H1 (cell line): ENCODE data around the gene EGR1. TPM values are rescaled to one million over a fixed set of nuclear protein-coding genes. Genes with fewer than 3 reads are reported as not detected.

Experiments used
- CTCF ChIA-PET: fragments of 300-600 bp; sonication (Branson Sonifier 250); formaldehyde crosslinking; loops from one replicate; lab custom pipeline; 2021; ENCODE audit not compliant: partially characterized antibody; lab: Charles Lee
- POLR2A ChIA-PET: fragments of 300-600 bp; sonication (Branson Sonifier 250); formaldehyde crosslinking; loops from one replicate; lab custom pipeline; 2021; ENCODE audit warnings: inconsistent platforms; ENCODE audit not compliant: partially characterized antibody; lab: Charles Lee
- DNase-seq, 2 experiments: peaks; one replicate each; pipeline versions ENCODE4 v3.0.0 to v3.0.0-alpha.2; 2010 to 2022; ENCODE audit warnings: low spot score in 2 of 2, low read depth in 1 of 2, mixed read lengths in 1 of 2
- FAIRE-seq: peaks from 2 replicates; lab custom pipeline; 2011; peaks lifted over from hg19 to GRCh38; lab: Jason Lieb, UNC
- H2AFZ ChIP-seq: 2 replicates; pipeline ENCODE4 v1.8.1; 2012; ENCODE audit warnings: low read length, inconsistent platforms
- H2AK5ac ChIP-seq: 2 replicates; pipeline ENCODE4 v1.6.1; 2013; ENCODE audit warnings: low read depth, low read length
- H2BK120ac ChIP-seq: replicated peaks from 2 replicates; pipeline ENCODE3; 2013; ENCODE audit warnings: low read depth, low read length, inconsistent platforms
- H2BK12ac ChIP-seq: 2 replicates; pipeline ENCODE4 v1.6.1; 2013; ENCODE audit warnings: low read depth, low read length
- H2BK15ac ChIP-seq: 2 replicates; pipeline ENCODE4 v1.6.1; 2013; ENCODE audit warnings: low read length
- H2BK20ac ChIP-seq: 2 replicates; pipeline ENCODE4 v1.6.1; 2013; ENCODE audit warnings: low read length
- H2BK5ac ChIP-seq: 2 replicates; pipeline ENCODE4 v1.6.1; 2013; ENCODE audit warnings: low read depth, low read length
- H3K14ac ChIP-seq: 2 replicates; pipeline ENCODE4 v1.6.1; 2013; ENCODE audit warnings: inconsistent platforms; ENCODE audit not compliant: insufficient read length
- H3K18ac ChIP-seq: 2 replicates; pipeline ENCODE4 v1.6.1; 2013; ENCODE audit warnings: low read length; ENCODE audit errors: extremely low read depth
- H3K23ac ChIP-seq: 2 replicates; pipeline ENCODE4 v1.6.1; 2013; ENCODE audit warnings: inconsistent platforms; ENCODE audit not compliant: insufficient read length
- H3K23me2 ChIP-seq: 2 replicates; pipeline ENCODE4 v1.6.1; 2013; ENCODE audit warnings: low read depth, low read length
- H3K27ac ChIP-seq: 2 replicates; pipeline ENCODE4 v1.6.1; 2011; ENCODE audit warnings: low read depth, low read length, inconsistent platforms
- H3K27me3 ChIP-seq, 4 experiments: replicated peaks in 1 of 4; 1 replicate in 1 of 4; 2 replicates in 3 of 4; pipeline versions ENCODE4 v1.6.1 to v1.8.1; 2011 to 2013; ENCODE audit warnings: low read length in 3 of 4, mild to moderate bottlenecking in 3 of 4, inconsistent platforms in 2 of 4, mixed read lengths in 2 of 4, moderate library complexity in 1 of 4; ENCODE audit not compliant: control insufficient read depth in 3 of 4, insufficient read depth in 3 of 4; ENCODE audit errors: extremely low read depth in 1 of 4
- H3K36me3 ChIP-seq, 4 experiments: 2 replicates each; pipeline versions ENCODE4 v1.6.1 to v1.8.1; 2011 to 2013; ENCODE audit warnings: mild to moderate bottlenecking in 4 of 4, low read length in 3 of 4, moderate library complexity in 2 of 4, control low read depth in 1 of 4, inconsistent platforms in 1 of 4; ENCODE audit not compliant: insufficient read depth in 4 of 4, control insufficient read depth in 2 of 4
- H3K4ac ChIP-seq: replicated peaks from 2 replicates; pipeline ENCODE3; 2013; ENCODE audit warnings: low read length, low read depth, mixed read lengths, inconsistent platforms; ENCODE audit not compliant: insufficient read length
- H3K4me1 ChIP-seq, 4 experiments: replicated peaks in 1 of 4; 1 replicate in 1 of 4; 2 replicates in 3 of 4; pipeline versions ENCODE4 v1.6.1 to v1.8.1; 2011 to 2013; ENCODE audit warnings: low read length in 3 of 4, inconsistent platforms in 2 of 4, mixed read lengths in 1 of 4; ENCODE audit not compliant: insufficient read depth in 4 of 4, control insufficient read depth in 3 of 4
- H3K4me2 ChIP-seq, 2 experiments: 2 replicates each; pipeline versions ENCODE4 v1.6.1 to v1.8.1; 2011 to 2013; ENCODE audit warnings: low read depth in 2 of 2, low read length in 2 of 2, control low read depth in 1 of 2, inconsistent platforms in 1 of 2, mild to moderate bottlenecking in 1 of 2; ENCODE audit not compliant: insufficient read depth in 1 of 2
- H3K4me3 ChIP-seq, 4 experiments: fragments of 200-600, 300-600 bp in 1 of 4; sonication (generic), shearing (Covaris generic), sonication (Bioruptor Twin) in 1 of 4; 2 replicates each; pipeline versions ENCODE4 v1.5.1 to v1.8.1; 2011 to 2016; ENCODE audit warnings: low read length in 4 of 4, low read depth in 3 of 4, control low read depth in 2 of 4, inconsistent platforms in 2 of 4, mild to moderate bottlenecking in 2 of 4, mixed read lengths in 1 of 4, moderate library complexity in 1 of 4; ENCODE audit not compliant: insufficient read depth in 2 of 4; ENCODE audit errors: extremely low read depth in 1 of 4
- H3K56ac ChIP-seq: replicated peaks from 2 replicates; pipeline ENCODE3; 2013; ENCODE audit warnings: low read depth, mild to moderate bottlenecking, mixed read lengths, low read length, inconsistent platforms; ENCODE audit not compliant: insufficient read length
- H3K79me1 ChIP-seq: 2 replicates; pipeline ENCODE4 v1.6.1; 2013; ENCODE audit warnings: low read depth, low read length, control low read depth
- H3K79me2 ChIP-seq, 2 experiments: 2 replicates each; pipeline versions ENCODE4 v1.6.1 to v1.8.1; 2012 to 2013; ENCODE audit warnings: low read length in 2 of 2, mild to moderate bottlenecking in 2 of 2, inconsistent platforms in 1 of 2; ENCODE audit not compliant: insufficient read depth in 2 of 2, control insufficient read depth in 1 of 2
- H3K9ac ChIP-seq, 4 experiments: replicated peaks in 1 of 4; 1 replicate in 1 of 4; 2 replicates in 3 of 4; pipeline versions ENCODE4 v1.6.1 to v1.8.1; 2011 to 2013; ENCODE audit warnings: low read depth in 3 of 4, low read length in 3 of 4, control low read depth in 2 of 4, mild to moderate bottlenecking in 2 of 4, moderate library complexity in 2 of 4, inconsistent platforms in 1 of 4; ENCODE audit errors: extremely low read depth in 1 of 4
- H3K9me3 ChIP-seq, 2 experiments: 2 replicates each; pipeline versions ENCODE4 v1.6.1 to v1.8.1; 2012 to 2013; ENCODE audit warnings: mild to moderate bottlenecking in 2 of 2, moderate library complexity in 2 of 2, control low read depth in 1 of 2, inconsistent platforms in 1 of 2, low read depth in 1 of 2, low read length in 1 of 2, mixed read lengths in 1 of 2; ENCODE audit not compliant: insufficient read depth in 2 of 2
- H4K20me1 ChIP-seq, 2 experiments: replicated peaks in 1 of 2; 2 replicates each; pipeline versions ENCODE3 to v1.8.1; 2011 to 2013; ENCODE audit warnings: inconsistent platforms in 2 of 2, low read length in 2 of 2, mild to moderate bottlenecking in 1 of 2; ENCODE audit not compliant: insufficient read depth in 2 of 2, control insufficient read depth in 1 of 2
- H4K5ac ChIP-seq: 2 replicates; pipeline ENCODE4 v1.6.1; 2013; ENCODE audit warnings: low read length, low read depth, mixed read lengths, inconsistent platforms; ENCODE audit not compliant: insufficient read length
- H4K8ac ChIP-seq: 2 replicates; pipeline ENCODE4 v1.8.0; 2013; ENCODE audit warnings: mild to moderate bottlenecking, moderate library complexity, low read length, inconsistent platforms; ENCODE audit not compliant: insufficient read depth; ENCODE audit errors: extremely low read depth
- H4K91ac ChIP-seq: replicated peaks from 2 replicates; pipeline ENCODE3; 2013; ENCODE audit warnings: low read length, mixed read lengths, inconsistent platforms; ENCODE audit not compliant: insufficient read length
- POU5F1 ChIP-seq: IDR thresholded peaks from 2 replicates; pipeline ENCODE4 v1.6.1; 2011; ENCODE audit warnings: low read depth, mild to moderate bottlenecking, low read length, moderate library complexity
- SIX5 ChIP-seq: IDR thresholded peaks from 2 replicates; pipeline ENCODE4 v1.6.1; 2011; ENCODE audit warnings: mild to moderate bottlenecking, low read depth, low read length
- SP1 ChIP-seq: IDR thresholded peaks from 2 replicates; pipeline ENCODE4 v1.6.1; 2011; ENCODE audit warnings: low read depth, low read length
- SRF ChIP-seq: IDR thresholded peaks from 2 replicates; pipeline ENCODE4 v1.6.1; 2011; ENCODE audit warnings: mild to moderate bottlenecking, low read depth, low read length, moderate library complexity
- SUZ12 ChIP-seq: fragments of 200-600 bp; sonication (generic); IDR thresholded peaks from 2 replicates; pipeline ENCODE4 v1.6.1; 2012; ENCODE audit warnings: mild to moderate bottlenecking, inconsistent platforms, low read length, moderate library complexity, mixed read lengths
- WGBS, 2 experiments: shearing (Covaris generic) in 1 of 2; methylation state at CpG; one replicate each; pipeline versions ENCODE4 v1.1.6 to v1.1.7; 2013 to 2015; ENCODE audit warnings: low lambda C conversion rate in 2 of 2, mixed read lengths in 2 of 2, inconsistent platforms in 1 of 2, low coverage in 1 of 2, missing lambda C conversion rate in 1 of 2; ENCODE audit not compliant: insufficient replicate concordance in 2 of 2, insufficient coverage in 1 of 2, insufficient read length in 1 of 2; ENCODE audit errors: extremely low coverage in 1 of 2, missing lambda C conversion rate in 1 of 2; 5-methylcytosine and 5-hydroxymethylcytosine counted together
- polyA plus RNA-seq, 7 experiments: library from polyadenylated mRNA; depleted of rRNA in 3 of 7; stranded (reverse) in 5 of 7; unstranded in 2 of 7; fragments of >200 nt in 5 of 7; fragments of 200-250 nt in 2 of 7; gene quantifications; 1 replicate in 5 of 7; 2 replicates in 1 of 7; 4 replicates in 1 of 7; pipeline versions ENCODE4 v1.2.1 to v1.2.3, GENCODE V29; 2011 to 2013; ENCODE audit warnings: missing spikeins in 2 of 7, mixed read lengths in 2 of 7
- total RNA-seq: library from RNA; stranded (reverse); fragmentation: NEBNext Ultra II Directional; extraction: Animal tissue kit (Norgen Biotek cat#: 25700); gene quantifications from 2 replicates; pipeline ENCODE4 v1.2.1, GENCODE V29; 2021

Gene EGR1
- total and polyA plus RNA-seq, 2 of the 8 experiments (the other 6 are each of a cell fraction or from before 2014, with no cell fraction given): 16.2 to 35.5 TPM

DNA sequence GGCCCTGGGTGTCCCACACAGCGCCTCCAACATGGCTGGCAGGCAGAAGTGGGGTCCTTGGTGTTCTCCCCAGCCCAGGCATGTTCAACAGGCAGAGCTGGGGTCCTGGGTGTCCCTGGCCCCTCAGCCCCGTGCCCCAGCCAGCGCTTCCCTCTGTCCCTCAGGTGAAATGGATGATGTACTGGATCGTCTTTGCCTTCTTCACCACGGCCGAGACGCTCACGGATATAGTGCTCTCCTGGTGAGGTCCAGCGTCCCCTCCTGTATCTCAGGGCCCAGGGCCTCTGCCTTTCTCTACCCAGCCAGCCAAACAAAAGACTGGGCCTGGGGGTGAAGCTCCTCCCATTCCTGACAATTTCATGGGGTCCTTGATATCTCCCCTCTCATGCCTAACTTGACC is 24.1 kb upstream of the EGR1 start:
- no peak overlapping the region for H3K4me2 ChIP-seq
- peaks cover 3% of the 10 kb centered on the region in 2 experiments for H4K20me1 ChIP-seq
- 0 out of 2 replicates have a peak, but pooled peaks cover 3% of the 10 kb centered on the region for H3K79me1 ChIP-seq
- no peak for TF ChIP-seq SP1
- no peak for TF ChIP-seq POU5F1
- TF ChIP-seq SRF: no peak
- TF ChIP-seq SIX5: no peak
- TF ChIP-seq SUZ12: no peak
- H3K27me3 ChIP-seq: no peaks in the 10 kb centered on the region; a peak in 1 of 7 replicates
- no peaks in the 10 kb centered on the region for H3K79me2 ChIP-seq
- H3K18ac ChIP-seq: no peak overlapping the region
- no peak overlapping the region for H3K27ac ChIP-seq
- H2AK5ac ChIP-seq: no peak overlapping the region
- no peak for FAIRE-seq
- no peak overlapping the region for H3K56ac ChIP-seq
- no peak overlapping the region for H3K23ac ChIP-seq
- peak overlapping the region; percentile 53; the same call in 1 of the 2 replicates for H4K8ac ChIP-seq
- peaks cover 0 to 20% (median 14%) of the 10 kb centered on the region in 4 experiments; a peak in 6 of 7 replicates for H3K4me1 ChIP-seq
- POLR2A ChIA-PET: interaction anchor here (0.8 to 4.0 kb wide), 2 partner anchors 8 to 125 kb away, joined by 3 to 22 read pairs; no protein-coding TSS in a partner anchor
- H4K91ac ChIP-seq: no peak overlapping the region
- H2BK12ac ChIP-seq: no peak overlapping the region
- no peak for DNase-seq
- no peak overlapping the region; a peak in 1 of 7 replicates for H3K9ac ChIP-seq
- H4K5ac ChIP-seq: no peak overlapping the region
- no peak overlapping the region for H2BK15ac ChIP-seq
- peak overlapping the region; percentile 75; the same call in 1 of the 2 replicates for H2BK5ac ChIP-seq
- H2BK120ac ChIP-seq: no peak overlapping the region
- no peaks in the 10 kb centered on the region for H3K9me3 ChIP-seq
- CTCF ChIA-PET: interaction anchor here (0.6 to 1.7 kb wide), 3 partner anchors 11 to 545 kb away, joined by 3 to 7 read pairs (median 4); no protein-coding TSS in a partner anchor
- H2BK20ac ChIP-seq: no peak overlapping the region
- peaks cover 13% of the 10 kb centered on the region for H3K23me2 ChIP-seq
- no peak overlapping the region for H3K4me3 ChIP-seq
- 82% methylated on average over 9 of the region's 9 CpGs; no CpG with 5 or more reads in 1 of the 2 experiments for WGBS, 2 experiments
- no peak overlapping the region for H2AFZ ChIP-seq
- peaks cover 0 to under 1% (median 0%) of the 10 kb centered on the region in 4 experiments; a peak in 2 of 8 replicates for H3K36me3 ChIP-seq
- no peak overlapping the region for H3K4ac ChIP-seq
- H3K14ac ChIP-seq: no peak overlapping the region
